HepG2 (cell line): ENCODE data around the gene LIMD2. TPM values are rescaled to one million over a fixed set of nuclear protein-coding genes. Genes with fewer than 3 reads are reported as not detected.
A peak's percentile ranks its signal among the peaks of the same experiment; 100 is the strongest.

ENCODE experiments used
- ATAC-seq: fragments of 200-7000 bp; cut with Tn5 transposase; 3 replicates; pipeline ENCODE4 v1.9.1; 2020; ENCODE audit warnings: mild to moderate bottlenecking, moderate library complexity
- BruUV-seq: library from RNA; stranded (reverse); fragments of 400-500 nt; replicated peaks from 2 replicates; lab custom pipeline; 2021; lab: Mats Ljungman, UMichigan
- CTCF ChIA-PET: fragments of 300-600 bp; formaldehyde crosslinking; extraction: SDS; loops from one replicate; lab custom pipeline; 2021; ENCODE audit warnings: low total read pairs, inconsistent platforms, low intra/inter-chr PET ratio; lab: Yijun Ruan, JAX
- POLR2A ChIA-PET: fragments of 350-600 bp; sonication (Branson Sonifier 250); formaldehyde crosslinking; loops from one replicate; lab custom pipeline; 2020; ENCODE audit warnings: antibody characterized with exemption, inconsistent platforms; lab: Yijun Ruan, JAX
- DNase-seq: peaks from one replicate; pipeline ENCODE4 v3.0.0-alpha.2; 2015; ENCODE audit warnings: low spot score
- FAIRE-seq: peaks from 3 replicates; lab custom pipeline; 2011; peaks lifted over from hg19 to GRCh38; lab: Jason Lieb, UNC
- H2AFZ ChIP-seq: one replicate; pipeline ENCODE4 v1.6.1; 2011; ENCODE audit warnings: low read length, inconsistent platforms
- H3K27ac ChIP-seq: fragments of 300-600 bp; 3 replicates; pipeline ENCODE4 v1.8.0; 2011; ENCODE audit warnings: mixed run types, mild to moderate bottlenecking, mixed read lengths, low read length, inconsistent platforms; ENCODE audit not compliant: insufficient read depth; ENCODE audit errors: extremely low read length
- H3K27me3 ChIP-seq, 2 experiments: fragments of 200-600 bp in 1 of 2; 2 replicates in 1 of 2; 3 replicates in 1 of 2; pipeline versions ENCODE4 v1.6.0 to v1.8.0; 2011; ENCODE audit warnings: low read length in 2 of 2, mild to moderate bottlenecking in 2 of 2, moderate library complexity in 2 of 2, inconsistent platforms in 1 of 2; ENCODE audit not compliant: insufficient read depth in 2 of 2, control insufficient read depth in 1 of 2
- H3K36me3 ChIP-seq, 2 experiments: fragments of 200-600 bp in 1 of 2; replicated peaks in 1 of 2; 2 replicates in 1 of 2; 3 replicates in 1 of 2; pipeline versions ENCODE4 v1.5.1 to v1.8.0; 2011; ENCODE audit warnings: low read length in 2 of 2, inconsistent platforms in 1 of 2; ENCODE audit not compliant: insufficient read depth in 2 of 2, control insufficient read depth in 1 of 2
- H3K4me1 ChIP-seq: 2 replicates; pipeline ENCODE4 v1.5.1; 2012; ENCODE audit warnings: low read length, inconsistent platforms; ENCODE audit not compliant: insufficient read depth
- H3K4me2 ChIP-seq: 2 replicates; pipeline ENCODE4 v1.6.0; 2011; ENCODE audit warnings: low read depth, low read length, inconsistent platforms
- H3K4me3 ChIP-seq, 3 experiments: fragments of 200-600 bp in 1 of 3; sonication (generic), shearing (Covaris generic) in 1 of 3; replicated peaks in 1 of 3; 2 replicates each; pipeline ENCODE4 v1.5.1; 2011 to 2016; ENCODE audit warnings: low read length in 3 of 3, inconsistent platforms in 2 of 3, low read depth in 2 of 3, mild to moderate bottlenecking in 2 of 3, control low read depth in 1 of 3, mixed read lengths in 1 of 3; ENCODE audit not compliant: insufficient read depth in 1 of 3
- H3K79me2 ChIP-seq: one replicate; pipeline ENCODE4 v1.6.1; 2011; ENCODE audit warnings: low read length, inconsistent platforms; ENCODE audit not compliant: insufficient read depth
- H3K9ac ChIP-seq: 2 replicates; pipeline ENCODE4 v1.6.0; 2011; ENCODE audit warnings: mild to moderate bottlenecking, low read depth, low read length, inconsistent platforms; ENCODE audit not compliant: insufficient read depth
- H3K9me3 ChIP-seq: 2 replicates; pipeline ENCODE4 v1.5.1; 2012; ENCODE audit warnings: mild to moderate bottlenecking, low read length
- H4K20me1 ChIP-seq: 2 replicates; pipeline ENCODE4 v1.6.0; 2011; ENCODE audit warnings: inconsistent platforms, mild to moderate bottlenecking, low read length, moderate library complexity; ENCODE audit not compliant: insufficient read depth
- GLI4 ChIP-seq: sonication (generic); formaldehyde crosslinking; IDR thresholded peaks from 2 replicates; pipeline ENCODE4 v1.5.1; 2020; ENCODE audit warnings: missing genetic modification reagents, mild to moderate bottlenecking, moderate library complexity, borderline replicate concordance
- HDAC1 ChIP-seq: sonication (generic); formaldehyde crosslinking; IDR thresholded peaks from 2 replicates; pipeline ENCODE4 v1.5.1; 2020; ENCODE audit warnings: mild to moderate bottlenecking, missing genetic modification reagents
- HIVEP1 ChIP-seq: sonication (generic); formaldehyde crosslinking; IDR thresholded peaks from 2 replicates; pipeline ENCODE4 v1.4.0; 2020; ENCODE audit warnings: mild to moderate bottlenecking, missing genetic modification reagents
- IKZF4 ChIP-seq: sonication (generic); formaldehyde crosslinking; IDR thresholded peaks from 2 replicates; pipeline ENCODE4 v1.5.1; 2020; ENCODE audit warnings: borderline replicate concordance, mild to moderate bottlenecking, low read depth, missing genetic modification reagents; ENCODE audit errors: not compliant biosample characterization
- NR2F1 ChIP-seq, 2 experiments: fragments of 450-650 bp in 1 of 2; formaldehyde crosslinking in 1 of 2; IDR thresholded peaks; 2 replicates each; pipeline versions ENCODE4 v1.5.0 to v1.6.1; 2016 to 2020; ENCODE audit warnings: mild to moderate bottlenecking in 1 of 2, missing compliant biosample characterization in 1 of 2, missing genetic modification reagents in 1 of 2, moderate library complexity in 1 of 2
- NRL ChIP-seq: sonication (generic); formaldehyde crosslinking; IDR thresholded peaks from 2 replicates; pipeline ENCODE4 v1.5.0; 2020; ENCODE audit warnings: missing genetic modification reagents, mild to moderate bottlenecking, moderate library complexity, borderline replicate concordance
- RFXANK ChIP-seq: IDR thresholded peaks from 2 replicates; pipeline ENCODE4 v1.6.1; 2016
- SP4 ChIP-seq: sonication (generic); formaldehyde crosslinking; IDR thresholded peaks from 2 replicates; pipeline ENCODE4 v1.8.1; 2023; ENCODE audit warnings: mild to moderate bottlenecking, missing genetic modification reagents
- SUZ12 ChIP-seq: fragments of 150-350 bp; IDR thresholded peaks from 2 replicates; pipeline ENCODE4 v1.6.1; 2014; ENCODE audit warnings: low read depth, low read length
- ZBTB3 ChIP-seq: sonication (generic); formaldehyde crosslinking; IDR thresholded peaks from 2 replicates; pipeline ENCODE4 v1.4.0; 2020; ENCODE audit warnings: low read depth, mild to moderate bottlenecking, moderate library complexity, missing genetic modification reagents, borderline replicate concordance
- ZMAT3 ChIP-seq: sonication (generic); formaldehyde crosslinking; conservative IDR thresholded peaks from 2 replicates; pipeline ENCODE4 v1.7.0; 2021; ENCODE audit warnings: missing genetic modification reagents
- ZNF232 ChIP-seq: sonication (generic); formaldehyde crosslinking; IDR thresholded peaks from 2 replicates; pipeline ENCODE4 v1.4.0; 2020; ENCODE audit warnings: missing genetic modification reagents, borderline replicate concordance
- ZNF543 ChIP-seq: sonication (generic); formaldehyde crosslinking; IDR thresholded peaks from 2 replicates; pipeline ENCODE4 v1.4.0; 2020; ENCODE audit warnings: mild to moderate bottlenecking, missing genetic modification reagents
- ZNF644 ChIP-seq: IDR thresholded peaks from 2 replicates; pipeline ENCODE4 v1.6.1; 2016; ENCODE audit warnings: low read depth
- WGBS: methylation state at CpG from one replicate; pipeline ENCODE4 v1.1.6; 2017; ENCODE audit warnings: low lambda C conversion rate; 5-methylcytosine and 5-hydroxymethylcytosine counted together
- in situ Hi-C: cut with HindIII; loops from 2 replicates; pipeline ENCODE4 v1.10.0; 2017; ENCODE audit warnings: low pct_unique_long_range_greater_than_20kb; ENCODE audit not compliant: extremely low pct_ligation_motif_present
- intact Hi-C: fragments of 100-400 bp; cut with micrococcal nuclease; formaldehyde crosslinking; loops from one replicate; pipeline ENCODE4 v1.10.0; 2022; ENCODE audit not compliant: unreplicated experiment
- polyA plus RNA-seq, 8 experiments: library from polyadenylated mRNA; depleted of rRNA in 3 of 8; stranded (reverse) in 7 of 8; unstranded in 1 of 8; fragments of >200 nt; fragmentation: Illumina TruSeq in 4 of 8; extraction: Trizol in 4 of 8; gene quantifications; 2 replicates each; pipeline versions ENCODE4 v1.2.1 to v1.2.3, GENCODE V29; 2011 to 2016; ENCODE audit warnings: low read depth in 4 of 8, missing spikeins in 1 of 8, mixed read lengths in 1 of 8; ENCODE audit not compliant: insufficient read depth in 1 of 8
- total RNA-seq, 5 experiments: library from RNA; depleted of rRNA; stranded (reverse); fragments of >200 nt; fragmentation: Illumina TruSeq; extraction: Trizol; gene quantifications; 2 replicates each; pipeline ENCODE4 v1.2.3, GENCODE V29; 2016; ENCODE audit warnings: low read depth in 1 of 5
- TF ChIP-seq, protein P1 (sequence below): sonication (generic); formaldehyde crosslinking; IDR thresholded peaks from 2 replicates; pipeline ENCODE4 v1.5.0; 2020; ENCODE audit warnings: mild to moderate bottlenecking, missing genetic modification reagents, moderate library complexity
- TF ChIP-seq, protein P2 (sequence below): sonication (generic); formaldehyde crosslinking; IDR thresholded peaks from 2 replicates; pipeline ENCODE4 v1.4.0; 2020; ENCODE audit warnings: mild to moderate bottlenecking, low read depth, missing genetic modification reagents

The LIMD2 gene
- total and polyA plus RNA-seq, 2 of the 13 experiments (the other 11 are each of a cell fraction or from before 2014, with no cell fraction given): 9.0 to 20.8 TPM

DNA sequence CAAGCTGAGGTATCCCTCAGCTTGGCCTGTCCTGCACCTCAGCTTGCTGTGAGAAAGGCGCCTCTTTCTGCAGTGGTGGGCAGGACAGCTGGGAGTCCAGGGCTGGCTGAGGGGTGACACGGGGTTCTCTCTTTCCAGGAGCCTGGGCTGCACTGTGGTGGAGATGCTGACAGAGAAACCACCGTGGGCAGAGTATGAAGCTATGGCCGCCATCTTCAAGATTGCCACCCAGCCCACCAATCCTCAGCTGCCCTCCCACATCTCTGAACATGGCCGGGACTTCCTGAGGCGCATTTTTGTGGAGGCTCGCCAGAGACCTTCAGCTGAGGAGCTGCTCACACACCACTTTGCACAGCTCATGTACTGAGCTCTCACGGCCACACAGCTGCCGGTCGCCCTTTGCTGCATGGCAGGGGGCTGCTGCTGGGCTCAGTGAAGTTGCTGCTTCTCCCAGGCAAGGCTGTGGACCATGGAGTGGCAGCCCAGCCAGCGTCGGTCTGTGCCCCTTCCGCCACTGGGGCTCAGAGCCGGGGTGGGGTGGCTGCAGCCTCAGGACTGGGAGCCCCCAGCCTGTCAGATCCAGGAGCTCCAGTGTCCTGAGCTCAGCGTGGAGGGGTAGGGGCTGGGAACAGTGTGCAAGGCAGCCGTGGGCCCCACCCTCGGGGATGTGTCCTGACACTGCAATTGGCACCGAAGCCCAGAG is 6.4 kb downstream of the LIMD2 start (continued):
- no peak for TF ChIP-seq NR2F1 (CRISPR knock-in tag; IDR thresholded peaks at IDR 0.05)
- TF ChIP-seq RFXANK (CRISPR knock-in tag): no peak
- TF ChIP-seq, all 625 proteins: peak for 0

DNA sequence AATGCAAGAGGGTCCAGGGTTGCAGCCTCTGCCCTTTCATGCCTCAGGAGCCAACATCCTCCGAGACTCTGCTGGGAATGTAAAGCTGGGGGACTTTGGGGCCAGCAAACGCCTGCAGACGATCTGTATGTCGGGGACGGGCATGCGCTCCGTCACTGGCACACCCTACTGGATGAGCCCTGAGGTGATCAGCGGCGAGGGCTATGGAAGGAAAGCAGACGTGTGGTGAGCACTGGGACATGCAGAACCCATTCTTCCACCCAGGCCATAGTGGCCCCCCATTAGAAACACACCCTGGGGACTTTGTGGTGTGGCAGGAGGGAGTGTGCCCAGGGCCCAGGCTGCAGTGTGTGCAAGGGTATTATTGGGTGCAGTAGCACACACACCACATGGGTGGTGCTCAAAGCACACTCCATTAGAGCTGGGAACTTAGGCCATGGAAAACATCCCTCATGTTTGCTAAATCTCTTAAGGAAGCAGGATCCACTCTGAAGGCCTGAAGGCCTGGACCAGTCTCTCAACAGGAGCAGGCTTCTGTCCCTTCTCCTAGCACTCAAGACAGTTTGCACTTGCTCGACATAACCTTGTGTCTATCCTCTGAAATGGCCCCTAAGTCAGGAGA is 7.6 kb downstream of the LIMD2 start:
- CTCF ChIA-PET: no interaction called here
- intact Hi-C loops: no loop called here
- TF ChIP-seq SUZ12: no peak
- no peak for TF ChIP-seq ZMAT3 (CRISPR knock-in tag)
- TF ChIP-seq HIVEP1: no peak
- no peak for TF ChIP-seq ZNF232
- TF ChIP-seq HDAC1: no peak
- no peak for TF ChIP-seq NRL (CRISPR knock-in tag)
- no peak for TF ChIP-seq SP4 (CRISPR knock-in tag)
- TF ChIP-seq IKZF4 (CRISPR knock-in tag): no peak
- TF ChIP-seq, protein P1, sequence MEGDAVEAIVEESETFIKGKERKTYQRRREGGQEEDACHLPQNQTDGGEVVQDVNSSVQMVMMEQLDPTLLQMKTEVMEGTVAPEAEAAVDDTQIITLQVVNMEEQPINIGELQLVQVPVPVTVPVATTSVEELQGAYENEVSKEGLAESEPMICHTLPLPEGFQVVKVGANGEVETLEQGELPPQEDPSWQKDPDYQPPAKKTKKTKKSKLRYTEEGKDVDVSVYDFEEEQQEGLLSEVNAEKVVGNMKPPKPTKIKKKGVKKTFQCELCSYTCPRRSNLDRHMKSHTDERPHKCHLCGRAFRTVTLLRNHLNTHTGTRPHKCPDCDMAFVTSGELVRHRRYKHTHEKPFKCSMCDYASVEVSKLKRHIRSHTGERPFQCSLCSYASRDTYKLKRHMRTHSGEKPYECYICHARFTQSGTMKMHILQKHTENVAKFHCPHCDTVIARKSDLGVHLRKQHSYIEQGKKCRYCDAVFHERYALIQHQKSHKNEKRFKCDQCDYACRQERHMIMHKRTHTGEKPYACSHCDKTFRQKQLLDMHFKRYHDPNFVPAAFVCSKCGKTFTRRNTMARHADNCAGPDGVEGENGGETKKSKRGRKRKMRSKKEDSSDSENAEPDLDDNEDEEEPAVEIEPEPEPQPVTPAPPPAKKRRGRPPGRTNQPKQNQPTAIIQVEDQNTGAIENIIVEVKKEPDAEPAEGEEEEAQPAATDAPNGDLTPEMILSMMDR: peak; percentile 32
- TF ChIP-seq ZNF543: no peak
- no peak for TF ChIP-seq ZNF644 (CRISPR knock-in tag)
- no peak for TF ChIP-seq ZBTB3 (CRISPR knock-in tag)
- TF ChIP-seq, protein P2, sequence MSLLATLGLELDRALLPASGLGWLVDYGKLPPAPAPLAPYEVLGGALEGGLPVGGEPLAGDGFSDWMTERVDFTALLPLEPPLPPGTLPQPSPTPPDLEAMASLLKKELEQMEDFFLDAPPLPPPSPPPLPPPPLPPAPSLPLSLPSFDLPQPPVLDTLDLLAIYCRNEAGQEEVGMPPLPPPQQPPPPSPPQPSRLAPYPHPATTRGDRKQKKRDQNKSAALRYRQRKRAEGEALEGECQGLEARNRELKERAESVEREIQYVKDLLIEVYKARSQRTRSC: no peak
- TF ChIP-seq GLI4 (CRISPR knock-in tag): no peak

More for the DNA sequence above, 7.6 kb downstream of the LIMD2 start:
- no TSS peak for BruUV-seq
- H4K20me1 ChIP-seq: no peaks in the 10 kb centered on the region
- H3K9me3 ChIP-seq: no peaks in the 10 kb centered on the region
- DNase-seq (no peak), FAIRE-seq (no peak), ATAC-seq (peak; percentile 19)
- peaks cover 31 to 49% of the 10 kb centered on the region in 2 experiments for H3K36me3 ChIP-seq
- no peaks in the 10 kb centered on the region for H3K4me1 ChIP-seq
- WGBS: 93% methylated on average over 8 of the region's 11 CpGs
- no peak overlapping the region for H2AFZ ChIP-seq
- H3K27ac ChIP-seq: no peak overlapping the region
- H3K4me3 ChIP-seq: no peak overlapping the region
- H3K79me2 ChIP-seq: no peaks in the 10 kb centered on the region
- no peak overlapping the region for H3K9ac ChIP-seq
- no peaks in the 10 kb centered on the region for H3K27me3 ChIP-seq
- POLR2A ChIA-PET: no interaction called here
- in situ Hi-C loops: loop anchor here (10.0 kb wide), 1 partner anchor 268 kb away; no protein-coding TSS in a partner anchor
- no peak overlapping the region for H3K4me2 ChIP-seq
